Measurements from ENCODE around the gene TMEM129.
"Not testable (repeated sequence)": the region's sequence is repeated elsewhere in the genome, so short reads cannot be mapped to it uniquely, and the experiment has no call there.

Gene TMEM129

GRCh38 chr4:1715002-1715758 lies 5.9 kb downstream of the TMEM129 start:
- peak overlapping the region; percentile 58 for H3K27ac Mint-ChIP-seq
- CTCF ChIA-PET, result no interaction called here
- peaks cover 3% of the 10 kb centered on the region for H3K27me3 Mint-ChIP-seq
- DNase-seq, result no peak
- H3K4me3 Mint-ChIP-seq, result peak overlapping the region; percentile 100
- H3K36me3 Mint-ChIP-seq, result peaks cover 37% of the 10 kb centered on the region
- H3K9me3 Mint-ChIP-seq, result no peaks in the 10 kb centered on the region
- H3K4me1 Mint-ChIP-seq, result peaks cover 61% of the 10 kb centered on the region

- Mint-ChIP-seq H3K4me3 (peak overlapping the region; percentile 100), H3K9me3 (no peaks in the 10 kb centered on the region), H3K4me1 (peaks cover 61% of the 10 kb centered on the region), H3K36me3 (peaks cover 41% of the 10 kb centered on the region), H3K27ac (peak overlapping the region; percentile 97), H3K27me3 (peaks cover 3% of the 10 kb centered on the region)
- CTCF ChIA-PET, result interaction anchor here (3.3 kb wide), 1 partner anchor 21 kb away, joined by 26 read pairs; no protein-coding TSS in a partner anchor
- no peak for DNase-seq
These were observed 6.7 kb downstream of the TMEM129 start for GRCh38 chr4:1714303-1715001.

GRCh38 chr4:1713003-1713851 lies 7.9 kb downstream of the TMEM129 start:
- no peak for DNase-seq
- CTCF ChIA-PET, result interaction anchor here (1.2 to 3.3 kb wide), 2 partner anchors 13 to 19 kb away, joined by 3 to 26 read pairs; no protein-coding TSS in a partner anchor
- Mint-ChIP-seq H3K36me3 (peaks cover 44% of the 10 kb centered on the region), H3K4me3 (peak overlapping the region; percentile 100), H3K9me3 (no peaks in the 10 kb centered on the region), H3K27ac (peak overlapping the region; percentile 97), H3K4me1 (peaks cover 63% of the 10 kb centered on the region), H3K27me3 (peaks cover 3% of the 10 kb centered on the region)

- Mint-ChIP-seq H3K27ac (peak within 1 kb of the TSS; percentile 97), H3K4me3 (peak within 1 kb of the TSS; percentile 100), H3K36me3 (peaks cover 48% of the 10 kb centered on the region), H3K27me3 (peaks cover 3% of the 10 kb centered on the region), H3K4me1 (peaks cover 67% of the 10 kb centered on the region), H3K9me3 (no peaks in the 10 kb centered on the region)
- DNase-seq, result peak; percentile 99
- CTCF ChIA-PET, result interaction anchor here (1.0 to 3.3 kb wide), 3 partner anchors 8 to 19 kb away, joined by 3 to 26 read pairs (median 3); partner anchors contain the start of genes TACC3 and TMEM129
These were observed 8.7 kb downstream of the TMEM129 start, which contains the start of gene SLBP for GRCh38 chr4:1712216-1713002. Gene SLBP, minus strand, starts transcription at chr4:1712319. Its CDS starts 131 bp downstream, at chr4:1712188.

GRCh38 chr4:1711571-1712215 lies 9.4 kb downstream of the TMEM129 start:
- no peaks in the 10 kb centered on the region for H3K9me3 Mint-ChIP-seq
- peaks cover 3% of the 10 kb centered on the region for H3K27me3 Mint-ChIP-seq
- H3K27ac Mint-ChIP-seq, result peak overlapping the region; percentile 95
- peaks cover 47% of the 10 kb centered on the region for H3K36me3 Mint-ChIP-seq
- CTCF ChIA-PET, result interaction anchor here (1.0 to 3.3 kb wide), 2 partner anchors 9 to 18 kb away, joined by 3 to 26 read pairs; partner anchors contain the start of genes TACC3 and TMEM129
- peaks cover 67% of the 10 kb centered on the region for H3K4me1 Mint-ChIP-seq
- peak; percentile 60 for DNase-seq
- peak overlapping the region; percentile 94 for H3K4me3 Mint-ChIP-seq

GRCh38 chr4:1711055-1711570 lies 10.0 kb downstream of the TMEM129 start:
- Mint-ChIP-seq H3K9me3 (no peaks in the 10 kb centered on the region), H3K36me3 (peaks cover 50% of the 10 kb centered on the region), H3K27ac (peak overlapping the region; percentile 95), H3K27me3 (peaks cover 3% of the 10 kb centered on the region), H3K4me1 (peaks cover 67% of the 10 kb centered on the region), H3K4me3 (peak overlapping the region; percentile 94)
- DNase-seq, result no peak
- CTCF ChIA-PET, result interaction anchor here (3.3 kb wide), 1 partner anchor 17 kb away, joined by 26 read pairs; no protein-coding TSS in a partner anchor

GRCh38 chr4:1708581-1708980 lies 12.5 kb downstream of the TMEM129 start:
- peaks cover 56% of the 10 kb centered on the region for H3K36me3 Mint-ChIP-seq
- peaks cover 56% of the 10 kb centered on the region for H3K4me1 Mint-ChIP-seq
- no peaks in the 10 kb centered on the region for H3K9me3 Mint-ChIP-seq
- no peak for DNase-seq
- peak overlapping the region; percentile 31 for H3K4me3 Mint-ChIP-seq
- peaks cover 3% of the 10 kb centered on the region for H3K27me3 Mint-ChIP-seq
- CTCF ChIA-PET, result interaction anchor here (1.2 to 10.9 kb wide), 2 partner anchors 16 to 19 kb away, joined by 3 to 95 read pairs; no protein-coding TSS in a partner anchor
- no peak overlapping the region for H3K27ac Mint-ChIP-seq

- H3K27me3 Mint-ChIP-seq, result peaks cover under 1% of the 10 kb centered on the region
- H3K9me3 Mint-ChIP-seq, result no peaks in the 10 kb centered on the region
- H3K36me3 Mint-ChIP-seq, result peaks cover 66% of the 10 kb centered on the region
- H3K27ac Mint-ChIP-seq, result no peak overlapping the region
- DNase-seq, result no peak
- no peak overlapping the region for H3K4me3 Mint-ChIP-seq
- CTCF ChIA-PET, result interaction anchor here (10.9 kb wide), 1 partner anchor 13 kb away, joined by 95 read pairs; no protein-coding TSS in a partner anchor
- peaks cover 66% of the 10 kb centered on the region for H3K4me1 Mint-ChIP-seq
These were observed 14.8 kb downstream of the TMEM129 start for GRCh38 chr4:1706358-1706757.

GRCh38 chr4:1705732-1706131 lies 15.4 kb downstream of the TMEM129 start:
- CTCF ChIA-PET, result interaction anchor here (10.9 kb wide), 1 partner anchor 13 kb away, joined by 95 read pairs; no protein-coding TSS in a partner anchor
- H3K27me3 Mint-ChIP-seq, result no peaks in the 10 kb centered on the region
- H3K27ac Mint-ChIP-seq, result no peak overlapping the region
- H3K9me3 Mint-ChIP-seq, result no peaks in the 10 kb centered on the region
- no peak for DNase-seq
- H3K4me1 Mint-ChIP-seq, result peaks cover 59% of the 10 kb centered on the region
- H3K36me3 Mint-ChIP-seq, result peaks cover 62% of the 10 kb centered on the region
- no peak overlapping the region for H3K4me3 Mint-ChIP-seq

GRCh38 chr4:1703867-1704266 lies 17.3 kb downstream of the TMEM129 start:
- no peak for DNase-seq
- Mint-ChIP-seq H3K4me3 (no peak overlapping the region), H3K4me1 (peaks cover 41% of the 10 kb centered on the region), H3K36me3 (peaks cover 61% of the 10 kb centered on the region), H3K9me3 (no peaks in the 10 kb centered on the region), H3K27me3 (no peaks in the 10 kb centered on the region), H3K27ac (no peak overlapping the region)
- CTCF ChIA-PET, result interaction anchor here (0.5 to 10.9 kb wide), 2 partner anchors 11 to 22 kb away, joined by 3 to 95 read pairs; no protein-coding TSS in a partner anchor

- not testable (repeated sequence) for H3K27me3 Mint-ChIP-seq, H3K27ac Mint-ChIP-seq, DNase-seq, H3K9me3 Mint-ChIP-seq, H3K4me3 Mint-ChIP-seq
- CTCF ChIA-PET, result interaction anchor here (1.5 to 10.9 kb wide), 2 partner anchors 9 to 12 kb away, joined by 3 to 95 read pairs; no protein-coding TSS in a partner anchor
- H3K4me1 Mint-ChIP-seq, result peaks cover 29% of the 10 kb centered on the region
- H3K36me3 Mint-ChIP-seq, result peaks cover 56% of the 10 kb centered on the region
These were observed 19.5 kb downstream of the TMEM129 start for GRCh38 chr4:1701671-1702070.

GRCh38 chr4:1695913-1696312 lies 25.2 kb downstream of the TMEM129 start:
- CTCF ChIA-PET, result interaction anchor here (5.0 kb wide), 1 partner anchor 30 kb away, joined by 96 read pairs; no protein-coding TSS in a partner anchor
- H3K36me3 Mint-ChIP-seq, result peaks cover 52% of the 10 kb centered on the region
- H3K9me3 Mint-ChIP-seq, result no peaks in the 10 kb centered on the region
- peaks cover 4% of the 10 kb centered on the region for H3K4me1 Mint-ChIP-seq
- H3K27ac Mint-ChIP-seq, result no peak overlapping the region
- no peak overlapping the region for H3K4me3 Mint-ChIP-seq
- no peaks in the 10 kb centered on the region for H3K27me3 Mint-ChIP-seq
- DNase-seq, result no peak
